GDM1 (cell line): Measurements from ENCODE around the gene SKOR1.

ENCODE experiments used
- DNase-seq: peaks from one replicate; lab custom pipeline; 2025; lab: John Stamatoyannopoulos, UW

Gene SKOR1

DNA sequence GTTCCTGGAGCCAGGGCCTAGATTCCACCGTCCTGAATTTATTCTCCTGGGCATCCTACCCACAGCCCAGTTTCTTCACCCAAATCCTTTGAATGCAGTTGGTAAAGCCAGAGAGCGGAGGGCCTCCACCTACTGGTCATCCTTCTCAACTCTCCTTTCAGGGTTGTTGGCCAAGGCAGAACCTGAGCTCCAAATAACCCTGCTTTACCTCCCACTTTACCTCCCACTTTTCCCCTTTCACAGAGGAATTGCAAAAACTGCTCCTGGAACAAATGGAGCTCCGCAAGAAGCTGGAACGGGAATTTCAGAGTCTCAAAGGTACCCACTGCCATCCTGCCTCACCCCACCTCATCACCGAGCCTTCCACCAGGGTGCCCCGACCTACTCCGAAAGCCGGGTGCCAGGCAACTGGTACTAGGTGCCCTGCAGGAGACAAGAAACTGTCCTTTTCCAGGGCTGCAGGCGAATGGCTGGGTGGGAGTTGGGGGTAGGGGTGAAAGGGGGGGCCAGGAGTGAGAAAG lies 6.8 kb downstream of the SKOR1 start:
- DNase-seq, result no peak

GRCh38 chr15:67832897-67833709 lies 7.8 kb downstream of the SKOR1 start:
- DNase-seq, result no peak

DNA sequence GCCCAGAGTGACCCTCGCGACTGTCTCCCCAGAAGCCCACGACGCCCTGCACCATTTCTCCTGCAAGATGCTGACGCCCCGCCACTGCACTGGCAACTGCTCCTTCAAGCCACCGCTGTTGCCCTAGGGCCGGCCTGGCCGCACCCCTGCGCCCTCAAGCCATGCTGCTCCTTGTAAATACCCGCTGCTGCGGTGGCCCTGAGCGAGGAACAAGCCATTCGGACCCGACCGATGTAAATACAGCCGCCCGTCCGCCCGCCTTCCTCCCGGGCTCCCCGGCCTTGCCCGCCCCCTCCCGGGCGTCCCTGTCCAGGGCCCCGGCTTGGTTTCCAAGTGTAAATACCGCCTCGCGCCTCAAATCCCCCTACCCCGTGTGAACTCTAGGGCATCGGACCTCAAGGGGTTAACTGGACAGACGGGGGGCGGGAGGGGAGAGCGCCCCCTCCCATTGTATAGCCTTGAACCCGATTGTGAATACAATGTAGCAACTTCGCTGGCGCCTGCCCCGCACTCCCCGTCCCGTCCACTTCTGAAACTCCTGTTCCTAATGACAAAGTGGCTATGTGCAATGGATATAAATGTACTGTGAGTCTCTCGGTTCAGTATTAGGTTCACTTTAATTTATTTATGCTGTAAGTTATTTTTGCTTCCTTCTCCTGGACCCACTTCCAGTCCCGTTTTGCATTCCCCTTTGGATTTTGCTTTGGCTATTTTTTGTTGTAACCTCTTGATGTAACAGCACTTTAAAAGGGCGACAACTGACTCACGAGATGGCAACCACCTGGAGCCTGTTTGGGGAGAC lies 8.6 kb downstream of the SKOR1 start:
- no peak for DNase-seq

DNA sequence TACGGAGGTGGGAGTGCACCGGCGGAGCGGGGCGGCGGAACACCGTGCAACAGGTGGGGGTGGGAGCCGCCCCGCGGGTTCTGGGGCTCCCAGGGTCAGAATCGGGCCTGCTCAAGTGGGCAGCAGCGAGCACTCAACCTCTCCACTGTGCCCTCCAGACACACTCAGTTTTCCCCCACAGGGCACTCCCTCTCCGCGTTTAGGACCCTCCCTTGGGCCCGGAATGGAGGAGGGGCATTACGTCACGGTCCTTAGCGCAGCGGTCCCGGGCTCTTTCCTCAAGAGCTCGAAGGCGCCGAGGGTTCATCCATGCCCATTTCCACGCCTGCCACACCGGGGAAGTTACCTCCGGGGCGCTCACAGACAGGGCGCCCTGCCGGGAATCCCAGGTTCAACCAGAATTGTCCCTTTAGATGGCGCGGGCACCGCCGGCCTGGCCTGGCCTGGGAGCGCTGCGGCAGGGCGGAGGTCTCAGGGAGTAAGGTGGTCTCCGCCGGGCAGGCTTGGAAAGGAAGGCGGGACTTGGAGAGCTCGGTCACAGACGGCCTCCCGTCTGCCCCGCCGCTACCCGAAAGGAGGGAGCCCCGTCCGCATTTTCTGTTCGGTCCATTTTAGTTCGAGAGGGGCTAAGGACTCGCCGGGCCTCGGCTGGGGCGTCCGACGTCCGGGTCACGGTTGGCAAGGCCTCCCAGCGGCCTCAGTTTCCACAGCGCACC lies 9.4 kb downstream of the SKOR1 start:
- no peak for DNase-seq

DNA sequence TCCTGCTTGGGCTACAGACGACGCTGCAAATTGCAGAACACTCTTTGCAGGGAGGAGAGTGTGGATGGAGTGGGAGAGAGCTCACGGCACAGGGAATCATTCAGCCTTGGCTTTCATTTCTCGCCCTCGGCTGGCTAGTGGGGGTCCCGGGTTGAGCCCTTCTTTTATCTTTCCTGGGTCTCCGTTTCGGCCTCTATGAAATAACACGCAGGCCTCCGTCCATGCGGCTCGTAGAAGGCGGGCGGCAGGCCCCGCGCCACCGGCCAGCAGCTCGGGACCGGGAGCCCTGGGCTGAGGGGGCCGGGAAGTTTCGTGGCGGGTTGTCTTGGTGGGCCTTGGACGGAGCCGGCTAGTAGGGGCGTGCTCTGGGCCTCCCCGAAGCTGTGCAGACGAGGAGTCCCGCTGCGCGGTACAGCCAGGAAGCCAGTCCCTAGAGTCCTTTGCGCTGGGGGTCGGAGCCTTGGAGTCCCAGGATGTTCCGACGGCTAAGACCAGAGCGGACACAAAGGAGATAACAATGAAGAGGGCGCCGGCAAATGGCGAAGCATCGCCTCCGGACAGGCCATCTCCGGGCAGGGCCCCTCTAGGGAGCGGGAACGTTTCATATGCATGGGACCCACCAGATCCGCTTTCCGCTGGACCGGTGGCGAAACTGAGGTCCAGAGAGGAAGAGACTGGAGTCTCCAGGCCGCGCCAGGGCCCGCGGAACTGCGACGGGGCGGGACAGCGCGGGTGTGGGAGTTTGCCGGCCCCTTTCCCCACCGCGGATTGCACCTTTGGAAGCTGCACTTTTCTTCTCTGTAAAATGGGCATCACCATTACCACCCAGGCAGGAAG lies 10.2 kb downstream of the SKOR1 start:
- DNase-seq, result no peak

- DNase-seq, result no peak
These were observed 10.8 kb downstream of the SKOR1 start for GRCh38 chr15:67836134-67836455.

DNA sequence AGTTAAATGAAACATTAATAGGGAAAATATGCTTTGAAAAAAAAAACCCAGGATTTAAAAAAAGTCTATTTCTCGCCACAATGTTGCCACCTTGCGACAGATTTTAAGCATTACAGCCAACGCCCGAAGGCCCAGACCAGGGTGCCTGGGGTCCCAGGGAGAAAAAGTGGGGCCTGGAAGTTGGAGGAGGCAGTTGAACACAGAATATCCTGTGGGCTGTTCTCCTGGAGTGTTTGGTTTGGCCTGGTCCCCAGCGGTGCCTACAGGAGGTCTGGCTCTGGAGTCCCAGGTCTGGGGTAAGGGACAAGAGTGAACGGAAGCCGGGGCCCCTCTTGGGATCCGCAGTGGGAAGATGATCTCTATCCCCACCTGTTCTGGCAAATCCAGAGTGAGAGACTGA lies 11.2 kb downstream of the SKOR1 start:
- no peak for DNase-seq

- DNase-seq, result no peak
These were observed 11.6 kb downstream of the SKOR1 start for GRCh38 chr15:67836955-67837354.

- no peak for DNase-seq
These were observed 13.6 kb downstream of the SKOR1 start for GRCh38 chr15:67838789-67839332.

DNA sequence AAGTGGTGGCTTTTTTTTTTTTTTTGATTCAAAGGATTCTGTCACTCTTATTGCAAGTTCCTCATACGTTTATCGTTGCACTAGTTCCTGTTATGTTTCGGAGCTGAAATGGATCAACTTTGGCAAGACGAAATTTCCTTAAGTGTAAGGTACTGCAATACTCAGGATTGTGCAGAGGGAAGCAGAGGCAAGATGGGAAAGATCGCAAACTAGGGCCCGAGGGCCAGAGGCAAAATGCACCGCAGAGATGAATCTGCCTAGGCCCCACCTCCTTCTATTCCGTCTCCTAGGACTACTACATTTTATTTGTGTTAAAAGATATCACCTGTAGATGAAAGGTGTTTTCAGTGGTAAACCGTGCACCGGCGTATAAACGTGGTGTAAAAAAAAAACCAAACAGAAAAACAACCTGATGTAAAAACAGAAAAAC lies 14.2 kb downstream of the SKOR1 start:
- peak; percentile 40 for DNase-seq

DNA sequence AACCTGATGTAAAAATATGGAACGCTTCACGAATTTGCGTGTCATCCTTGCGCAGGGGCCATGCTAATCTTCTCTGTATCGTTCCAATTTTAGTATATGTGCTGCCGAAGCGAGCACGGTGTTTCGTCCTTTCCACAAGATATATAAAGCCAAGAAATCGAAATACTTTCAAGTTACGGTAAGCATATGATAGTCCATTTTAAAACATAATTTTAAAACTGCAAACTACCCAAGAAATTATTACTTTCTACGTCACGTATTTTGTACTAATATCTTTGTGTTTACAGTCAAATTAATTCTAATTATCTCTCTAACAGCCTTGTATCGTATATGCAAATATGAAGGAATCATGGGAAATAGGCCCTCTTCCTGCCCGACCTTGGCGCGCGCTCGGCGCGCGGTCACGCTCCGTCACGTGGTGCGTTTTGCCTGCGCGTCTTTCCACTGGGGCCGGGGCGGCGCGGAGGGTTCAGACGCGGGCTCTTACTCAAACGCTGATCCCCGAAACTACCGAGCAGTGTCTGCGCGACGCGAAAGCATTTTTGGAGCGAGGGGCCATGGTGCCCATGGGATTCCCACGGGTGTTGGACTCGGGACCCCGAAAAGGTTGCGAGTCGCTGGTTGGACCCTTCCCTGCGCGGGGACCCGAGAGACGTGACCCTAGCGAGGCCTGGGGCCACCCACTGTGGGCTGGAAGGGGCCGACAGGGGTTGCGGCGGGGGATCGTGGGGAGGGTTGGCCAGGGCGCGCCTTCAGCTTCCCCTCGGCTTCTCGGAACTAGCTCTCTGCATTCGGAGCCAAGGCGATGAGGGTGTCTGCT lies 14.8 kb downstream of the SKOR1 start, which contains the start of gene RNU6-1:
TSS of gene RNU6-1 (minus strand) at position 117 of the 820 bp plus-strand sequence.
- DNase-seq, result peak; percentile 91

DNA sequence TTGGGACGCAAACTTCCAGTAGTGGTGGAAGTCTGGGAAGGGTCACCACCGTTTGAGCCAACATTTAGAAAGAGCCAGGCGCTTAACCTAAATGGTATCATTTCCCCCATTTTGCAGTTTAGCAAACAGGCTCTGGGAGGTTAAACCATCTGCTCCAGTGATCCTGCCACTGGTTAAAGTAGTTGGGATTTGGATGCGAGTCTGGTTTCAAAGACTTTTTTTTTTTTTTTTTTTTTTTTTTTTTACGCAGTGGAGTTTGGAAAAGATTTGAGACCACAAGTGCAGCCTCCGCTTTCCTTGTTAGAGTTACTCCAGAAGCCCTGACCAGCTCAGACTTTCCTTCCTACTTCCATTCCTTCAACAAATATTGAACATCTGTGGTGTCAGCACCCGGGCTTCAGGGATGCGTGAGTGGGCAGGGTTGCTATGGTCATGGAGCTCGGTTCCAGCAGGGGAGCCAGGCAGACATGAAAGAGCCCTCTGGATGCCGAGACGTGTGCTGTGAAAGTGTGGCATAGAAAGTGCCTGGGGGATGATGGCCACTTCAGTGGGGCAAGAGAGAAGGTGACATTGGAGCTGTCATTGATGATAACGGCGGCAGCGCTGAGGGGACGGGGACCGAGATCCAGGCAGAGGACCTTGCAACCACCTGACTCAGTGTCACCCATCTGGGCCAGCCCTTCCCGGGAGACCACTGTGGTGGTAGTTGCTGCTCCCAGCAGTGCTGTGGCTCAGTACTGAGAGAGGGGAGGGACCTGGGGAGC lies 15.6 kb downstream of the SKOR1 start:
- DNase-seq, result peak; percentile 26

GRCh38 chr15:67841513-67841762 lies 16.1 kb downstream of the SKOR1 start:
- DNase-seq, result no peak

DNA sequence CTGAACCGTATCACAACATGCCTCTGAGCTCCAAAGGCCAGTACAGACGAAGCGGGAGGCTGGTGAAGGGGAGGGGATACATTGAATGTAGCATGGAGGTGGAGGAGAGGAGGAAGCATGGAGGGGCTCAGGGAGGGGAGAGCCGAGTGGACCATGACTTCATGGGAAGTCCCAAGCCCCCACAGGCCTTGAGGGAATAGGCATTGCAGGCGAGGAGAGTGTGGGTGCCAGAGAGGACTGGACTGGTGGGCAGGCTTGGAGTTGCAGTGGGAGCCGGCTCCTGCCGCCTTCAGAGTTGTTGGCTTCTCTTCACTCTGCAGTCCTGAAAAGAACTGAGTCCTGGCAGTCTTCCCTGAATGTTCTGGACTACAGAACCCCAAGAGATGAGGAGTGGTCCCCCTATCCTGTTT lies 17.8 kb downstream of the SKOR1 start:
- no peak for DNase-seq

DNA sequence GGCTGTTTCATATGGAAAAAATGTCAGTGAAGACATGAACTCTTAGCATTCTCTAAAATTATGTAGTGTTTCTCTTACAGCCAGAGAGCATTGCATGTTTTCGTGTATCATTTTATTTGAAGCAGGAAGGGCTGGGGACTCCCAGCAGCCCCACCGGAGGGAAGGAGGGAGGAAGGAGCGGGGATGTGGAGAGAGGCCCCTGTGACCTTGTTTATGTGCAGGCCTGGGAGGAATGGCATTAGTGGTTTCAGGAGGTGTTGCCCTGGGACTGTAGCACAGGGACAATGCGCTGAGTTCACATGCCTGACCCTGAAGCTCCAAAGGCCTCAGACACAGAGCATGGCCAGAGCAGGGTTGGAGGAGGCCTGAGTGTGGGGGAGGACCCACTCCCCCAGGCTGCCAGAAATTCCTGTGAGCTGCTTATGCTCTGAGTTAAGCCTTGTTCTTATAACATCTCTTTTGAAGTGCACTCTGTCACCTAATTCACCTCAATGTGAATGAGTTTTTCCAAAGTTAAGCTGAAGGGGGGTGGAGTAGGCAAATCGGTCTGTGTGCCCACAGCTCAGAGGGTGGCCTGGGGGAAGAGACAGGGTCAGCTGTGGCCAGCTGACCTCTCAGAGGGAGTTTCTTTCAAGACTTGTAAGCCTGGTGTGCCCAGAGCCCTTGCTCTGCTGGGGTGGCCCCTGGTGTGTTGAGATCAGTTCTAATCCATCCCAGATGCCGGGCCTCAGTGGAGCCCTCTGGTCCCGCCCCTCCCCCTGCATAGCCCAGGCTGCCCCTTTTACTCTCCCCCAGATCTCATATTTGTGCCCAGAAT lies 18.5 kb downstream of the SKOR1 start:
- DNase-seq, result no peak

- no peak for DNase-seq
These were observed 20.7 kb downstream of the SKOR1 start for GRCh38 chr15:67845974-67846373.

DNA sequence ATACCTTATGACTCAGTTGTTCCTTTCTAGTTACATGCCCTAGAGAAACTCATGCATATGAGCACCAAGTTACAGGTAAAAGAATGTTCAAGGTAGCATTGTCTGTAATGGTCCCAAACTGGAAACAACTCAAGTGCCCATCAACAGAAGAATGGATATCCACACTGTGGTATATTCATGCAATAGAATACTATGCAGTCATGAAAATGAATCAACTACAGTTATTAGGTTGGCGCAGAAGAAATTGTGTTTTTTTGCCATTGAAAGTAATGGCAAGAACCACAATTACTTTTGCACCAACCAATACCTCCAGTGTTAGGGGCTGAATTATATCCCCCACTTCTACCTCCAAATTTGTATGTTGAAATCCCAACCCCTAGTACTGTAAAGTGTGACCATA lies 24.2 kb downstream of the SKOR1 start:
- DNase-seq, result no peak

GRCh38 chr15:67850336-67850735 lies 25.0 kb downstream of the SKOR1 start:
- no peak for DNase-seq

DNA sequence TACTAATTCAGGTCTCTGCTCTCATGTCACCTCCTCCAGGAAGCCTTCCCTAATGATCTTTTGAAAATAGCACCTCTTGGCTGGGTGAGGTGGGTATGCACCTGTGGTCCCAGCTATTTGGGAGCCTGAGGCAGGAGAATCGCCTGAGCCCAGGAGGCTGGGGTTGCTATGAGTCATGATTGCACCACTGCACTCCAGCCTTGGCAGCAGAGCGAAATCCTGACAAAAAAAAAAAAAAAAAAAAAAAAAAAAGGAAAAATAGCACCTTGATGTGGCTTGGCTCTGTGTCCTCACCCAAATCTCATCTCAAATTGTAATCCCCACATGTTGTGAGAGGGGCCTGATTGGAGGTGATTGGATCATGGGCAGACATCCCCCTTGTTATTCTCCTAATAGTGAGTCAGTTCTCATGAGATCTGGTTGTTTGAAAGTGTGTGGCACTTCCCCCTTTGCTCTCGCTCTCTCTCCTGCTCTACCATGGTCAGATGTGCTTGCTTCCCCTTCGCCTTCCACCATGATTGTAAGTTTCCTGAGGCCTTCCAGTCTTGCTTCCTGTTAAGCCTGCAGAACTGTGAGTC lies 25.8 kb downstream of the SKOR1 start:
- DNase-seq, result peak; percentile 31
